Left cardiac atrium (tissue), 4 donors: ENCODE results near the gene TIPARP. TPM values are rescaled to one million over a fixed set of nuclear protein-coding genes. Genes with fewer than 3 reads are reported as not detected.
"Not testable (repeated sequence)": the region's sequence is repeated elsewhere in the genome, so short reads cannot be mapped to it uniquely, and the experiment has no call there.

Source experiments
- ATAC-seq, 2 donors: fragments of 200-7000 bp; cut with Tn5 transposase; one replicate each; pipeline ENCODE4 v1.9.1; 2020; ENCODE audit warnings: mild to moderate bottlenecking in 2 of 2, moderate library complexity in 2 of 2
- DNase-seq: peaks from one replicate; pipeline ENCODE4 v3.0.0-alpha.2; 2020
- intact Hi-C, 2 donors: fragments of 100-400 bp; cut with DNase I; formaldehyde crosslinking; loops; one replicate each; pipeline versions ENCODE4 v1.14.1 to v1.15.1; 2022 to 2023
- total RNA-seq, 2 donors: library from RNA; stranded (reverse); fragmentation: NEBNext Ultra II Directional; extraction: Animal tissue kit (Norgen Biotek cat#: 25700); gene quantifications; one replicate each; pipeline ENCODE4 v1.2.1, GENCODE V29; 2021
- donor health status: DM: no; HTN: yes; CAD: no.
- donor health status: DM: no; HTN: yes; CAD: no; lungs with severe emphysema.
- donor health status: DM: yes; HTN: yes; CAD: no.
- donor health status: Dilated cardiomyopathy.

The TIPARP gene
- total RNA-seq, 2 donors from 2014 or later, result 34.1 to 37.2 TPM

DNA sequence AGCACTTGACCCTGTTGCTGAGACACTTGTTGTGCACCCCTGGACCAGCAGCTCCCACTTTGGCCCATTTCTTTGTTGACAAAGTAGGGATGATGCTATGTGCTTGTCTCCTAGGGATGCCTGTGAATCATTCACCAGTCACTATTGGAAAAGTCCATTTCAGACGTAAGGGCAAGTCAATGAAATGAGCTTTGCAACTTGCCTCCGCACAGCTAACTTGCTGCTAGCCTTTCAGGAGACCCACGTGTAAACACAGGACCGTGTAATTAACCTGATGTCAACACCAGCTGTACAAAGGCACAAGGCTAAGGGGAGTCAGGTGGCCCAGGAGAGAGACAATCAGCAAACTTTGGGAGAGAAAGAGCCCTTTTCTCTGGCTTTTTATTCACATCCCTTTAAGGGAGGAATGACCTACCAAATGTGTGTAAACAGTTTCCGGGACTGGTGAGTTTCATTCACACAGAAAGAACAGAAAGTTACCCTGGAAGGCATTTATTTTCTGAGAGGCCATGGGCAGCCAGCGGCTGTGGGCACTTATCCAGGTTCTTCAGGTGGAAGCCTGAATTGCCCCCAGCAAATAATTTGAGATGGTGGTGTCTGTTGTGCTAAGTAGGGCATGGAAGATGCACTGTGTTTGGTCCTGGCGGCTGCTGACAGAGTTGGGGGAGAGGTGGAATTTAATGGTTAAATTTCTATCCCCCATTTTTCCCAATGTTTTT, 54.0 kb downstream of the TIPARP start:
- no peak for ATAC-seq
- DNase-seq, result no peak
- intact Hi-C loops, result no loop called here

DNA sequence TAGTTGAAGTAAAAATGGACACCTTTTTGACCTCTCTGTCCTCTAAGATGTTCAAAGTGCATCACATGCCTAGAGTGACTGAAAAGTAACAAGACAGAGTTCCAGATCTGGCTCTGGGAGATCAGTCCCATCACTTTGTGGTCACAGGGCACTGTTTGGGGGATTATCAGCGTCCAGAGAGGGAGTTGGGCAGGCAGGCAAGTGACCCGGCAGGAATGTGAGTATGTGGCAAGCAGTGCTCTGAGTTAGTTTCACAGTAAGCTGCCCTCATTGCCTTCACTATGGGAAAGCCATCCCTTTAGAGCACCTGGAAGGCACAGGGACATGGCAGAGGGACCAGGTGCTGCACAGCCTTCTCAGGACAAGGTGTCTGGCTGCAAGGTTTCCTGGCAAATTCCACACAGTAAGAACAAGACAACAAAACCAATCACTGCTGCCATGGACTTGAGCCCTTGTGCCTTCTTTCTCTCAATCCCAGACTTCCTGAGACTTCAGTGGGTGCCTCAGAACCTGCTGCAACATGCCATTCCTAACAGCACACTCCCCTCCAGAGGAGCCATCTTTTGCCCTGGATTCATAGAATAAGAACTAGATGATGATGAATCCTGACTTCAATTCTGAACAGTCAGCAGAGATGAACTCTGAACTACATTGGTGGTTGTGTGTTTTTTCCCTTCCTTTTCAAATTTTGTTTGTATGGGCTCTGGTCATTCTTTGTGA, 55.2 kb downstream of the TIPARP start:
- intact Hi-C loops, result no loop called here
- peak; percentile 34 to 45 for ATAC-seq

DNA sequence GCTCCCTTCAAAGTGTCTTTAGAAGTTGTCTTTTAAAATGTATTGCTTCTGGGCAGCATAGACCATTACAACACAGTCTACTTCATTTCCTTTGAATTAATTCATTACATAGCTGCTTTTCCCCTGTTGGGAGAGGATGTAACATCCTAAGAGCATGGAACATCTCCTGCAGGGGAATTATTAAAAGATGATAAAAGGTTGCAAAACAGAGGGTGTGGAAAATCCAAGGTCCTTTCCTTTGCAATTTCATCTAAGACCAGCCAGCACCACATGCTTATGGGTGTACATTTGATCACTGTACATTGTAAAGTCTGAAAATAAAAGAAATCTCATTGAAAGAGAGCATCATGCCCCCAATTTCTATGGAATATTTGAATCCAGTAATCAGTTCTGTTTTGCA, 57.4 kb downstream of the TIPARP start:
- intact Hi-C loops, result no loop called here
- DNase-seq (no peak), ATAC-seq (no peak)

More for the DNA sequence above, 55.2 kb downstream of the TIPARP start:
- no peak for DNase-seq

DNA sequence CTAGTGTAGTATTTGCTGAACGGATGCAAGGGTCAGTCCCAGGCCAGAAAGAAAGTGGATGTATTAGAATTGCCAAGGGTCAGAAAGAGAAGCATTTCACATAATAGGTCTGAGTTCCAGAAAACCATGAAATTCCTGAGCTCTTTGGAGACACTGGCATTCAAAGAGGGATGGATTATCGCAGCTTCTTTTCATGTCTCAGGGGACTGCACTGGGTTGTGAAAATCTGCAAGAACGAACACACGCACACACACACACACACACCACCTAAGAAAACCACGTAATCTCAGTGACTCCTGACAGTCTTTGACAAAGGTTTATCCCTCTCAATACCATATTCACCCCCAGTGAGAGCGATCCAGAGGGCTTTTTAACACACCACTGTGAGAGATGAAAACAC, 57.9 kb downstream of the TIPARP start:
- DNase-seq (no peak), ATAC-seq (no peak)
- intact Hi-C loops, result no loop called here

DNA sequence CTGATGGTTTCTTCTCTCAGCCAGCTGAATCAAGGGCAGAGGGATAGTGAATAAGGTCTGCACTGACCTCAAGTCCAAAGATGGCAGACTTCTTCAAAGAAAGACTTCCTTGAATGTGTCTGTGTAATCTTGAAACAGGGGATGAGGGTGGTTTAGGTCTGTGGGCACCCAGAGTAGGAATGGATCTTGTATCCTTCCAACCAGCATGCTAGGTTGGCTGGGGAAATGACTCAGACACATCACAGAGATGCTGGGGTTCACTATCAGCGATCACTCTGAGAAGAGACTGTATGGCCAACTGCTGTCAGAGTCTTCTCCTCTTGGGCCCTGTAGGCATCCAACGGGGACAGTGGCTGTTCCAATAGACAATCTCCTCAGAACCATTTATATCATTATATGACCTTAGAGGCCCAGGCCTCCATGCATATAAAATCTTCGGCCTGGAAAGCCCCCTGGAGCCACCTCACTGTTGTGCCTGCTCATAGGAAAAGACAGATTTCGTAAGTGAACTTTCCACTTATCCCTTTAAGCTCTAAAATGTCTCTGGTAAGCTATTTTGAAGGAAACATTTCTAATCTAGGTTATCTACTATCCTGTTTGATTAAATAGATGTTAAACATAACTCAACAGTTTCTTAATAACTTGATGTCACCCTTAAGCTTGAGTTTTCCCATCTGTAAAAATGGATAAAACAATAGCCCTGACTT, 58.5 kb downstream of the TIPARP start:
- intact Hi-C loops, result no loop called here
- ATAC-seq (no peak), DNase-seq (no peak)

DNA sequence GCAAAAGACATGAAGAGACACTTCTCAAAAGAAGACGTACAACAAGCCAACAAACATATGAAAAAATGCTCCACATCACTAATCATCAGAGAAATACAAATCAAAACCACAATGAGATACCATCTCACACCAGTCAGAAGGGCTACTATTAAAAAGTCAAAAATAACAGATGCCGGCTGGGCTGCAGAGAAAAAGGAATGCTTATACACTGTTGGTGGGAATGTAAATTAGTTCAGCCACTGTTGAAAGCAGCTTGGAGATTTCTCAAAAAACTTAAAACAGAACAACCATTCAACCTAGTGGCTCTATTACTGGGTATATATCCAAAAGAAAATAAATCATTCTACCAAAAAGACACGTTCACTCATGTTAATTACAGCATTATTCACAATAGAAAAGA, 60.3 kb downstream of the TIPARP start:
- intact Hi-C loops, DNase-seq, ATAC-seq: not testable (repeated sequence)

DNA sequence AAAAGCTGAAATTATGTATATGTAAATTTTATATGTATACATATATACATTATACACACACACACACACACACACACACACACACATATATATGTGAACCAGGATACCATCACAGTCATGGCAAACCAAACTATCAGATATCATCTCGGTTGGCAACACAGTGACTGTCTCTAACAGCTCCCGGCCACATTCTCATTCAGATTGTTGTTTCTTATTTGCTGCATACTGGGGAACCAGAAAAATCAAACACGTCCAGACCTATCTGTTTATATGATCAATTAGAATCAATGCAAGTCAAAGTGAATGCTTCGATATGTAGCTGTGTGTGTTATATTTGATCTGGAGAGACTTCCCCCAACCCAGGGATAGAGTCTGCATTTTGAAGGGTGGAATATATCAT, 61.1 kb downstream of the TIPARP start:
- ATAC-seq (no peak), DNase-seq (no peak)
- intact Hi-C loops, result no loop called here

DNA sequence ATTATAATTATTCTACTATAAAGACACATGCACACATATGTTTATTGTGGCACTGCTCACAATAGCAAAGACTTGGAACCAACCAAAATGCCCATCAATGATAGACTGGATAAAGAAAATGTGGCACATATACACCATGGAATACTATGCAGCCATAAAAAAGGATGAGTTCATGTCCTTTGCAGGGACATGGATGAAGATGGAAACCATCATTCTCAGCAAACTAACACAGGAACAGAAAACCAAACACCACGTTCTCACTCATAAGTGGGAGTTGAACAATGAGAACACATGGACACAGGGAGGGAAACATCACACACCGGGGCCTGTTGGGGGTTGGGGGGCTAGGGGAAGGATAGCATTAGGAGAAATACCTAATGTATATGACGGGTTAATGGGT, 62.7 kb downstream of the TIPARP start:
- DNase-seq, ATAC-seq, intact Hi-C loops: not testable (repeated sequence)

DNA sequence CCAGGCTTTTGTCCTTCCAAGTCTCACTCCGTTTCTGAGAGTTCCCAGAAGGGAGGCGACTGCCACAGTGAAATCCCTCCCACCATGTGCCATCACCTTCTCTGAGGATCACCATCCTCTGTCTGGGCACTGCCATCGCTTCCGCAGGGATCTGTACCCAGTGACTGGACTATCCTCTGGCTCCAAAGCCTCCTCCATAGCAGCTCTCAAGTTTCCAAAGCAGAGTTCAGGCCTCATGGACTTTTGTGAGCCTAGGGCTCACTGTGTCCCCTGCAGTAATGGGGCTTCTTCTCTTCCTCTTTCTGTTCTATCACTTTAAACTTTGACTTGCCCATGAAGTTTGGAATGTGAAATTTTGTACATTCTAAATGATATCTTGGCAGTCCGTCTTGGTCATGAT, 63.9 kb downstream of the TIPARP start:
- DNase-seq (no peak), ATAC-seq (no peak)
- intact Hi-C loops, result no loop called here

DNA sequence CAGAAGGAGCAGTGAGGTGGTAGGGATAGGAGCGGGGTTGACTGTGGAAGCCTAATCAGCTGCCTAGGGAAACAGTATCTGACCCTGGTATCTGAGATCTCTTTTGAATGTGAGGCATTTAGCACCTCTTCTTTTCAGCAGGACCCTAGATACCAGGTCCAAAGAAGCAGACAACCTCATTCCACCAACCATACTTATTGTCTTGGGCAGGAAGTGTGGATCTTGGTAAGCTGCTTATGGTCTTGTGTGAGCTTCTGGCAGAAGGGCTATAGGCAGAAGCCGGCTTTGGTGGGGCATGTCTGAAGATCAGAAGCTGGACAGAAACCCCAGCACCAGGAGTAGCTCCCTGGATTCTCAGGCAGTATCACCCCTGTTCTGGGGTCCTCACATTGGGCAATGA, 65.6 kb downstream of the TIPARP start:
- intact Hi-C loops, result no loop called here
- DNase-seq (no peak), ATAC-seq (no peak)

DNA sequence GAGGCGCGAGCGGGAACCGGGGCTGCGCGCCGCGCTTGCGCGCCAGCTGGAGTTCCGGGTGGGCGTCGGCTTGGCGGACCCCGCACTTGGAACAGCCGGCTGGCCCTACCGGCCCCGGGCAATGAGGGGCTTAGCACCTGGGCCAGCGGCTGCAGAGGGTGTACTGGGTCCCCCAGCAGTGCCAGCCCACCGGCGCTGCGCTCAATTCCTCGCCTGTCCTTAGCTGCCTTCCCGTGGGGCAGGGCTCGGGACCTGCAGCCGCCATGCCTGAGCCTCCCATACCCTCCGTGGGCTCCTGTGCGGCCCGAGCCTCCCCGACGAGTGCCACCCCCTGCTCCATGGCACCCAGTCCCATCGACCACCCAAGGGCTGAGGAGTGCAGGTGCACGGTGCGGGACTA, 66.2 kb downstream of the TIPARP start:
- intact Hi-C loops, DNase-seq, ATAC-seq: not testable (repeated sequence)

DNA sequence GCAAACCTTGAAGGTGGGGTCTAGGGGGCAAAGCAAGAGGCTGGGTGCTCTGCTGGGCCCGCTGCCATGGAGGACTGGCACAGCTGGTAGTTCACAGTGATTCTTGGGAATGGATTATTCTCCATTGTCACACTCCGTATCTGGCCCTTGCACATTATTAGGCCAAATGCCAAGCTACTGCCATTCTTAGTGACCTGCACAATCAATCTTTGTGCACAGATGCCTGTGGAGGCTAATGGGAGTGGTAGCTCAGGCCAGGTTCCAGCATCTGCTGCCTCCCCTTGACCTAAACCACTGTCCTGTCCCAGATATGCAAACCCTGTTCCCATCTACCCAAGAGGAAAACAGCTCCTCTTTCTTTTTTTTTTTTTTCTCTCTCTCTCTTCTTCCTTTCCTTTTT, 67.5 kb downstream of the TIPARP start:
- ATAC-seq (no peak), DNase-seq (no peak)
- intact Hi-C loops, result no loop called here

DNA sequence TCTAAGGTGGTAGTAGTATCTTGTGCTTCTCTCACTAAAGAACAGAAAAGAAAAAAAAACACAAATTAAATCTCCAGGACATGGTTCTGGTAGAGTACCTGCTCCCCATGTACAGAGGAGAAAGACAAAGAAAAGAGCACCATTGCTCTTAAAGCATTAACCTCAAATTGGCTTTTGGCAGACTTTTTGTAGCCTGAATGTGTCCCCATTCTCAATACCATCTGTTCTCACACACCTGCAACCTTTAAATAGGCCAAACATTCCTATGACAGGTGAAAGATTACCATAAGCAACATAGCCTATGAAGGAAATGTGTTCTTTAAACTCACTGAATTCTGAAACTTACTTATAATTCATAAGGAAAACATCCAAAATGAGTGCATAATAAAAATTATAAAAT, 68.0 kb downstream of the TIPARP start:
- intact Hi-C loops, result no loop called here
- DNase-seq, result no peak
- ATAC-seq, result no peak

DNA sequence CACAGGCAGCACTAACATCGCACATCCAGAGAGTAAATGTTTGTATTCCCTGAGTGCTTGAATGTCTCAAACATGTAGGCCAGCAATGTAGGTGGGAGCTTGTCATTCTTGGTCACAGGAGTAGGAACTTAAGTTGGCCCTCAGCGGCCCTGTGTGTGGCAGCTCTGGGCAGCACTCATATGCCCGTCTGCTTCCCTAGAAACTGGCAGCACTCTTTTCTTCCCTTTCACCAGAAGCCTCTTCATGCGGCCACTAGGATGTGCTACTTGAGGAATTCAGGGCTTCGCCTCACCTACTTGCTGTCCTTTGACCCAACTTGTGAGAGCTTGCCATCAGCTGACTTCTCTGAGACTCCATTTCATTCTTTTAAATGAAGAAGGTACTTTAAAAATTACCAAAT, 69.5 kb downstream of the TIPARP start:
- intact Hi-C loops, result no loop called here
- ATAC-seq, result no peak
- no peak for DNase-seq

DNA sequence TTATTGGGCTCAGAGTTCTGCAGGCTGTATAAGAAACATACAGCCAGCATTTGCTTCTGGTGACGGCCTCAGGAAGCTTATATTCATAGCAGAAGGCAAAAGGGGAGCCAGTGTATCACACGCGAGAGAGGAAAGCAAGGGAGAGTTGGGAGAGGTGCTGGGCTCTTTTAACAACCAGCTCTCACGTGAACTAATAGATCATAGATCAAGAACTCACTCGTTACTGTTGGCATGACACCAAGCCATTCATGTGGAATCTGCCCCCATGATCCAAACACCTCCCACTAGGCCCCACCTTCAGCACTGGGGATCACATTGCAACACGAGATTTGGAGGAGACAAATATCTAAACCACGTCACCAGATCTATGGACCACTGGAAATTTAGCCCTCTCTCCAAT, 70.2 kb downstream of the TIPARP start:
- no peak for ATAC-seq
- intact Hi-C loops, result no loop called here
- no peak for DNase-seq

DNA sequence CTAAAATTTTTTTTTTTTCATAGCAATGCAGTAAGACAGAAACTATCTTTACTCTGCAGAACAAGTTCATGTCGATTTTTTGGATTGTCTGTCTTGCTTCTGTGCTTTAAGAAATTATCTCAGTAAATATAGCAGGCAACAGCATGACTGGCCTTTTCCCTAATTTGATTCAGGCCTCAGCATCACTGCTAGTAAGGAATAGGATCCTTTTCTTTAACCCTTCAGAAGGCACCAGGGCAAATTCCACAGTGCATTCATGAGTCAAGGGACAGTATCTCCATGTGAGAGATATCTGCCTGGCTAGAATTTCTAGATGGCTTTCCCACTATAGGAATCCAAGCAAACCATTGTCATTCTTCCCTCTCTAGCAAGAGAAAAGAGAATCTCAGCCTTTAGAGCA, 71.4 kb downstream of the TIPARP start:
- DNase-seq (no peak), ATAC-seq (no peak)
- intact Hi-C loops, result no loop called here

DNA sequence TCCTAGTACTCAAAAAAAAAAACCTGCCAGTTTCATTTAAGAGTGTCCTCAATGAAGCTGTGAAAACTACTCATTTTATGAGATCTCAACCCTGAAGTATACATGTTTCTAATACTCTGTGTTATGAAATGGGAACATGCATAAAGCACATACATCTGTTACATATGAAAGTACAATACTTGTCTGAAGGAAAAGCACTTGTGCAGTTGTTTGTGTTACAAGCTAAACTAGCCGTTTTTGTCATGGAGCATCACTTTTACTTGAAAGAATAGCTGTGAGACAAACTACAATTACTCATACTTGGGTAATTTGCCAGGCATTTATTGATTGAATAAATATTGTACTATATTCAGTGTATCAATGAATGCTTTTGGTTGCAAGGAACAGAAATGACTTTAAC, 72.7 kb downstream of the TIPARP start:
- no peak for ATAC-seq
- intact Hi-C loops, result no loop called here

DNA sequence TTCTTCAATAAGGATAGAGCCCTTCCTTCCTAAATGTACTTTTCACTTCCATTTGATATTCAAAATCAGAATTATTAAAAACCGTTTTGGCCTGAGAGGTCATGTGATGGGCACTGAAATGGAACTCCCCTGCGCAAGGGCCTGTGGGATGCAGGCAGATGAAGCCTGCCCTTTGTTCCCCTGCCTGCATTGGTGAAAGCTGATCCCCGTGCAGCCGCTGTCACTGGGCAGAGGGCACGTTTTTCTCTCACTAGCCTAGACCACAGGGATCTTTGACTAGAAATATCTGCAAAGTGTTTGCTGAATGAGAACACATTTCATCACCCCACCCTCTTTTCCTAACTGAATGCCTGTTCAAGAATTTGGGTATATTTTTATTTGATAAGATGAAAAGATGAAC, 74.9 kb downstream of the TIPARP start:
- intact Hi-C loops, result no loop called here
- ATAC-seq (peak; percentile 46 to 54), DNase-seq (no peak)

More for the DNA sequence above, 72.7 kb downstream of the TIPARP start:
- no peak for DNase-seq

DNA sequence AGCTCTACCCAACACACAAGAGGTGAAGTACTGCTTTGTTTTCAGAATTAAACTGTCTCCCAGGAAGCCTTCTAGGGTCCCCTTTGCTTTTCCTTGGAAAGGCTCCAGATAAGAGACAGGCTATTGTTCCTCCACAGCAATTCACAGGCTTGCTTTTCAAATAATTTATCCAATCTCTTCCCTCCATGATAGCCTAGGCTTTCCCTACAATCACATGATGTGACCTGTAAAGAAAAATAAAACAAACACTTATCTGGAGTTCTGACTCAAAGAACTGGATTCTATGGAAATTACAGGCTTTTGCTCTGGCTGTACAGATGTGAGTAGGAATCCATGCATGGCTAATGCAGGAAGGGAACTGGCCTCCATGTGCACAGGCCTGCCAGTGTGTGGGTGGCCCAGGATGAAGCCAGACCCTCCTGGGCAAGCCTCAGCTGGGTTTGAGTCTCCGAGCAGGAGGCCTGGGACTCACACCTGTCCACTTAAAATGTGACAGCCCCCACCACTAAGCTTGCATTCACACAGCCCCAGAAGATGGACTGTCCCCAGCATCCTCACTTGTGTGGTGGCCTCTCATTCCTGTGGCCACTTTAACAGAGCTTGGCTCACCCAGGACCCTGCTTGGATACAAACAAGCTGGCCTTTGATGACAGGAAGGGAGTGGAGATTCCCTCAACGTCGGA, 75.9 kb downstream of the TIPARP start:
- intact Hi-C loops, result no loop called here
- ATAC-seq, result peak; percentile 44 to 60
- DNase-seq, result no peak

DNA sequence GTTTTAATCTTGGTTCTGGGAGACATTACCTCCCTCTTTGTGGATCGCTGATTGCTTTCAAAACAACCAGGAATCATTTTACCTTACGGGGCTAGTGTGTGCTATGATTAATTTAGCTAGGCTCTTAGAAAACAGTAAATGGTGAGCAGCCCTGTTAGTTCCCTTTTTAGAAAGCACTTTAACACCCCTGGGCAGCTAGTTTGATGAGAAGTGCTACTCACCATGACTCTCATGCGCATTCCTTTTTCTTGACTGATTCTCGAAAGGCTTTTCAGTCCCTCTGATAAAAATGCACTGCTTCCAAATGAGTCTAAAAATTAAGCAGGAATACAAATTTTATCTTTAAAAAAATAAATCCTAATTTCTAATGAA, 76.5 kb downstream of the TIPARP start:
- DNase-seq, result no peak
- intact Hi-C loops, result no loop called here
- ATAC-seq, result peak; percentile 54 to 62
